IPS-20b (cell line): ENCODE results near the gene PPBP.
"Not testable (repeated sequence)": the region's sequence is repeated elsewhere in the genome, so short reads cannot be mapped to it uniquely, and the experiment has no call there.

Source experiments
- H3K27ac ChIP-seq: one replicate; pipeline ENCODE4 v1.5.1; 2013; ENCODE audit warnings: low read length
- H3K27me3 ChIP-seq: 2 replicates; pipeline ENCODE4 v1.6.1; 2013; ENCODE audit warnings: mild to moderate bottlenecking, low read length, inconsistent platforms; ENCODE audit not compliant: insufficient read depth
- H3K36me3 ChIP-seq: 2 replicates; pipeline ENCODE4 v1.6.1; 2013; ENCODE audit warnings: low read depth, mild to moderate bottlenecking, inconsistent platforms, low read length, moderate library complexity; ENCODE audit not compliant: insufficient read depth
- H3K4me1 ChIP-seq: 2 replicates; pipeline ENCODE4 v1.6.1; 2013; ENCODE audit warnings: mild to moderate bottlenecking, control low read depth, inconsistent platforms, low read length, moderate library complexity; ENCODE audit not compliant: insufficient read depth
- H3K4me3 ChIP-seq: 2 replicates; pipeline ENCODE4 v1.5.1; 2013; ENCODE audit warnings: mild to moderate bottlenecking, low read length, inconsistent platforms
- H3K9ac ChIP-seq: 2 replicates; pipeline ENCODE4 v1.6.1; 2013; ENCODE audit warnings: low read depth, mild to moderate bottlenecking, inconsistent platforms, low read length, moderate library complexity
- H3K9me3 ChIP-seq: 2 replicates; pipeline ENCODE4 v1.6.1; 2013; ENCODE audit warnings: mild to moderate bottlenecking, low read depth, low read length, inconsistent platforms; ENCODE audit not compliant: insufficient read depth

Gene PPBP

DNA sequence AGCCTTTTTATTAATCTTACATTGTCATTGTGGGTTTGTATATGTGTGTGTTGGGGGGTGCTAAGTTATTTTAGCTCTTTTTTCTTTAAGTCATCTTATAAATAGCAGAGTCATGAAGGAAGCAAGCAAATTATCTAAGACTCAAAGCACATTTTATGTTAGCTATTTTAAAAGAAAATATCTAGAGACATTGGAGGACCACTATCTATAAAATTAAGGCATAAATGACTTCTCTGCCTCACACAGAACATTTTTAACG, 3.7 kb upstream of the PPBP start:
- H3K27ac ChIP-seq, result no peak overlapping the region
- H3K36me3 ChIP-seq, result no peaks in the 10 kb centered on the region
- no peaks in the 10 kb centered on the region; the same call in 1 of the 2 replicates for H3K9me3 ChIP-seq
- no peak overlapping the region for H3K9ac ChIP-seq
- H3K4me3 ChIP-seq, result no peak overlapping the region
- H3K27me3 ChIP-seq, result no peaks in the 10 kb centered on the region
- peaks cover 7% of the 10 kb centered on the region; the same call in 1 of the 2 replicates for H3K4me1 ChIP-seq

DNA sequence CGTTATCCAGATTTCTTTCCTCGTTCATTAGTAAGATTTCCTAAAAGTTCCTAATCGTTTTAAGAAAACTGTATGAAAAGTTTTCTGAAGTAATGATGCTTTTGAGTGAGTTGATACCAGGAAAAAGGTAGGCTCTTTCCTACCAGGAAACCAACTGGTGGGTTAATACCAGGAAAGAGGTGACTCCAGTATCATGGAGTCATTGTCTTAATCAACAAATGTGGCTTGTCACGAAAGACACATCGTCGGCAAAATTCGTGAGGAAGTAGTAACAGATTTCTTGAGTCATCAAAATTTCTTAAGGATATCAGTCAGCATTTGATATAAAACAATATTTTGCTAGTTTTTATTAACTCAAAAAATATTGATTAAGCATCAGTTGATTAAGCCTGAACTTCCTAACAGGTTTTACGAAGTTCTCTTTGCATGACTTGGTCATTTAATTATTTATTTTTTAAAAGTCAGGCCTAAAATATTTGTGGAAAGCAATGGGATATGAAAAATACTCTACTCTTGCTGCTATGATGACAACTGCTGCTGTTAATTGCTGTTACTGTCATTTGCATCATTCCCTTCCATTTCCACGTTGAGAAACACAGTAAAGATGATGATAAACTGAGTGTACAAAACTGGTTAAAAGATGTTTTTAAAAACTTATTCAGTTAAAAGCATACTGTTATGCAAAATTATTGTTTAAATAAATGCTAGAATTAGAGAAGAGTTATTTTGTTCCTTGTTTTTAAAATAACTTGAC, 3.2 kb upstream of the PPBP start:
- H3K4me1 ChIP-seq, result peaks cover 8% of the 10 kb centered on the region; the same call in 1 of the 2 replicates
- no peaks in the 10 kb centered on the region; the same call in 1 of the 2 replicates for H3K9me3 ChIP-seq
- no peak overlapping the region for H3K4me3 ChIP-seq
- no peaks in the 10 kb centered on the region for H3K27me3 ChIP-seq
- no peak overlapping the region for H3K9ac ChIP-seq
- H3K27ac ChIP-seq, result no peak overlapping the region
- no peaks in the 10 kb centered on the region for H3K36me3 ChIP-seq

DNA sequence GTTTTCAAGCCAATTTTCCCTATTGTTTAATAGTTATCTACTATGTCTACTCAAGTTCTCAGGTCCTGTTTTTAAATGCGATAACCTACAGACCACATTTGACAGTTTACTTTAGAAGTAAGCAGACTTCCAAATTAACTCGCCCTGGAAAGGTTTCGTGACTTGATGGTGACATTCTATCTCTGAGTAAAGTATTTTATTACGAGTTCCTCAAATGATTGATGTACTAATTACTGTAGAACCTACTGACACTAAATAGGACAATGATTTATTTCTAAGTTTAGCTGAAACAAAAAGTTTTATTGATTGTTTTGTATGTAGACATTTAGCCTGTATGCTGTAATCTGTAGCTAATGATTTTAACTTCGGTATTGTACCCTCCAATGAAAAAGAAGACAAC, 1.9 kb upstream of the PPBP start:
- Histone ChIP-seq H3K9me3 (no peaks in the 10 kb centered on the region; the same call in 1 of the 2 replicates), H3K9ac (no peak overlapping the region), H3K27ac (no peak overlapping the region), H3K4me1 (peaks cover 16% of the 10 kb centered on the region; the same call in 1 of the 2 replicates), H3K36me3 (no peaks in the 10 kb centered on the region), H3K27me3 (no peaks in the 10 kb centered on the region), H3K4me3 (no peak overlapping the region)

DNA sequence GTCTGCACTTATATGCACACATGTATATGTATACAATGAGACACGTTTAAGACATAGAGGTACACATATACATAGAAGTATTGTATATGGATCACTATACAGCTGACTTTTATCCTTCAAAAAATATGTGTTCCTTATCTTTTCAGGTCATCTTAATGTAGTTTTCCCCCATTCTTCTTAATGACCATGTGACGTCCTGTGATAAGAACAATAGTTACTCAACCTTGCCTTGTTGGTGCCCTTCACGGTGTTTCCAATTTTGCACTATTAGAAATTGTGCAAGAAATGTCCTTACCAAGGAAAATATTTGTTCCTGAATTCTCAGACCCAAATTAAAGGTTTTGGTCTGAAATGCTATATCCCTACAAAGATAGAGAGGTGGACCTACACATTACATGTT, 1.0 kb upstream of the PPBP start:
- Histone ChIP-seq H3K27ac (no peak overlapping the region), H3K9ac (no peak overlapping the region), H3K4me3 (no peak overlapping the region), H3K4me1 (peaks cover 17% of the 10 kb centered on the region; the same call in 1 of the 2 replicates), H3K27me3 (no peaks in the 10 kb centered on the region), H3K36me3 (no peaks in the 10 kb centered on the region), H3K9me3 (no peaks in the 10 kb centered on the region; the same call in 1 of the 2 replicates)

DNA sequence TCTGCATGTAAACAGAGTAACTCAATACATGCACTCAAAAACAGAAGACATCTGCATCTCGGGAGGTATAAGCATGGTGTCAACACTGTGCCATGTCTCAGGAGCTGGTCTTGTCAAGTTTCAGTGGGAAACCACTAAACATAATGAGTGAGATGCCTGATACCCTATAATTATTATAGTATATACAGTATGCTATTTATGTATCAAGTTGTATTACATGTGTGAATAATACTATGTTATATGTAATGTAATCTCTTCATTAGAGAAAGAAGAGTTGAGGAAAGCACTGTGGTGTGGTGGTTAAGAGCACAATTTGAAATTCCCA, 2.5 kb downstream of the PPBP start:
- Histone ChIP-seq H3K4me3 (peak overlapping the region; percentile 2; the same call in 1 of the 2 replicates), H3K9me3 (no peaks in the 10 kb centered on the region; the same call in 1 of the 2 replicates), H3K27me3 (no peaks in the 10 kb centered on the region), H3K27ac (no peak overlapping the region), H3K4me1 (peaks cover 21% of the 10 kb centered on the region; the same call in 1 of the 2 replicates), H3K9ac (peak overlapping the region; percentile 46), H3K36me3 (no peaks in the 10 kb centered on the region)

DNA sequence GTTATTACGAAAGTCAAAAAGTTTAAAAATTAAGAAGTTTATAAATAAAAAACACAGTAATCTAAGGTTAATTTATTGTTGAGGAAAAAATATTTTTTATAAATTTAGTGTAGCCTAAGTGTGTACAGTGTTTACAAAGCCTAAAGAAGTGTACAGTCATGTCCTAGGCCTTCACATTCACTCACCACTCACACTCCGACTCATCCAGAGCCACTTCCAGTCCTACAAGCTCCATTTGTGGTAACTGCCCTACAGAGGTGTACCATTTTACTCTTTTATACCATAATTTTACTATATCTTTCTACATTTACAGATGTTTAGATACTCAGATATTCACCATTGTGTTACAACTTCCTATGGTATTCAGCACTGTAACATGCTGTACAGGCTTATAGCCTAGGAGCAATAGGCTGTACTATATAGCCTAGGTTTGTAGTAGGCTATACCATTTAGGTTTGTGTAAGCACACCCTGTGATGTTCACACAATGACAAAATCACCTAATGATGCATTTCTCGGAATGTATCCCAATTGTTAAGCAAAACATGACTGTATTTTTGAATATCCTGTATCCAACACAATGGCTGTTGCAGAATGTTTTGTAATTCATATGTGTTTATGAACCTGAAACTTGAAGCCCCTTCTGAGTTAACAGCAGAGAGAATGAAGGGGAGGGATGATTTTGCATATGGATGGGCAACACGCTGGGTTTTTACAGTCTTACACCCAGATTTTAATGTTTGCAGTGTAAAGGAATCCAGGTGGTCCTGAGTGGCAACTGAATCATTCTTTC, 3.1 kb downstream of the PPBP start:
- Histone ChIP-seq H3K36me3 (no peaks in the 10 kb centered on the region), H3K27me3 (no peaks in the 10 kb centered on the region), H3K9ac (no peak overlapping the region), H3K9me3 (no peaks in the 10 kb centered on the region; the same call in 1 of the 2 replicates), H3K4me3 (peak overlapping the region; percentile 10; the same call in 1 of the 2 replicates), H3K4me1 (peaks cover 18% of the 10 kb centered on the region; the same call in 1 of the 2 replicates), H3K27ac (peak overlapping the region; percentile 39)

DNA sequence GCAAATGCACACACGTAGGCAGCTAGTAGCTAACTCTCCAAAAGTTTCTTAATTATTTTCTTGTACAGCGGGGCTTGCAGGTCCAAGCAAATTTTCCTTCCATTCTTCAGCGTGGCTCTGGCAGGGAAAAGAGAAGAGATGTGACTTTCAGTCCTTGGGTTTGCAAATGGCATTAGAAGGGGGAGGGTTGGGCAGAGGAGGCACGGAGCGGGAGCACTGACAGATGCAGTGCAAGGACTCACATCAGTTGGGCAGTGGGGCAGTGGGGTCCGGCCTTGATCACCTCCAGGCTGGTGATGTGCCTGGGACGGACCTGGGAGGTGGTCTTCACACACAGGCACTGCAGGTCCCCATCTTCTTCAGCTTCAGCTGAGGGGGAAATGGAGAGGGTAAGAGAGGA, 6.8 kb downstream of the PPBP start:
- not testable (repeated sequence) for H3K9me3 ChIP-seq, H3K36me3 ChIP-seq, H3K27ac ChIP-seq, H3K4me3 ChIP-seq, H3K9ac ChIP-seq, H3K27me3 ChIP-seq
- H3K4me1 ChIP-seq, result peaks cover 17% of the 10 kb centered on the region; the same call in 1 of the 2 replicates

DNA sequence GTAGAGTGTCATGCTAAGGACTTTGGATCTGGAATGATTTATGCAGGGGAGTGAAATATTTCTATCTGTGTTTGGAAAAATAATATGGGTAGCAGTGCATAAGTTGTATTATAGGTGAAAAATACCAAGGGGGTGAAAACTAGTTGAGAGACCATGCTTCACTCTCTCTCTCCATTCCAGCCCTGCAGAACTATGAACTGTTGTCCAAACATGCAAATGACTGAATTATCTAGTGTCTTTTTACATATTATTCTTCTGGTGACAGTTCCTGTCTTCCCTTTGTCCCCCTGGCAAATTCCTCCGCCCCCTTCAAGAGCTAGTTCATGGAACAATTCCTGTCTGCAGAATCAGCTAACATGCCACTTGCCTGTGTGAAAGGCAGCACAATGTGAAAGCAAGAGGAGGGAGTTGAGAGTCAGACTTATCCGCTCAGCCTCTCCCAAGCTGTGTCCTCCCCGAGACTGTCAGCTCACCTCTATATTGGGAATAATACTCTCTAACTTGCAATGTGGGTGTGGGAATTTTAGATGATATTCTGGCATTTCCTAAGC, 8.5 kb downstream of the PPBP start:
- peaks cover 6% of the 10 kb centered on the region; the same call in 1 of the 2 replicates for H3K4me1 ChIP-seq
- no peaks in the 10 kb centered on the region for H3K9me3 ChIP-seq
- no peak overlapping the region for H3K27ac ChIP-seq
- no peak overlapping the region for H3K9ac ChIP-seq
- H3K36me3 ChIP-seq, result no peaks in the 10 kb centered on the region
- no peaks in the 10 kb centered on the region for H3K27me3 ChIP-seq
- H3K4me3 ChIP-seq, result no peak overlapping the region

DNA sequence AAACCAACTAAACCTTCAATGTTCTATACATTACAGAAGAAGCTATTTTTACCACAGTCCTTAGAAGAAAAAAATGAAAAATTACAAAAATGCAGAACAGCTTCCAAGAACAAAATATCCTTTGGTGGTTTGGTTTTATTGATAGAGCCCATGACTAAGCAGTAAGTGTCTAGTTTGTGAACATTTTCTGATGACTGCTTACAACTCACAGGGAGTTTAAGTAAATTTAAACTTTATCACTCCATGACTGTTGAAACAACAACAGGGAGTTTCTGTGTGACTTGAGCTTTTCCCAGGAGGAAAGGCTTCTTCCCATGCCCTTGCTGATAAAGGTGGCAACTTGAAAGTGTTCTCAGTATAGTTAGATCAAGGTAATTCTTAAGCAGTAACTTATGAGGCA, 9.1 kb downstream of the PPBP start:
- H3K4me3 ChIP-seq, result no peak overlapping the region
- H3K4me1 ChIP-seq, result peaks cover 6% of the 10 kb centered on the region; the same call in 1 of the 2 replicates
- H3K27ac ChIP-seq, result no peak overlapping the region
- H3K9ac ChIP-seq, result no peak overlapping the region
- H3K36me3 ChIP-seq, result no peaks in the 10 kb centered on the region
- no peaks in the 10 kb centered on the region for H3K9me3 ChIP-seq
- H3K27me3 ChIP-seq, result no peaks in the 10 kb centered on the region

DNA sequence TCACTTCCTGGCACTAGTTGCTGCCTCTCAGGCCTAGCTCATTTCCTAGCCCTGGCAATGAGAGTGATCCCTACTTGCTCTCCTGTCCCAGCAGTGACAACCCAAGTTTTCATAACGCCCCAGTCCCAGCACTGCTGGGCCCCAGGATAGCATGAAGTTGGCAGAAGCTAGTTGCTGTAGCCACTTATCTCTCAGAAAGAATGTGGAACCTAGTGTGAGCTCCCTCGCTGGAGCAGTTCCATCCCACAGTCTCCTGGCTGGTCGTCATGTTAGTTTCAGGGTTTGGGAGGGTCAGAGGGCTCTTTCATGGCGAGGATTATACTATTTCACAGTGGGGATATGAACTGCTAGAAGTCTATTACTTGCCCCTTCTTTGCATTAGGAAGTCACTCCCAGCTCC, 11.3 kb downstream of the PPBP start:
- no peak overlapping the region for H3K27ac ChIP-seq
- no peaks in the 10 kb centered on the region for H3K4me1 ChIP-seq
- H3K9me3 ChIP-seq, result peaks cover under 1% of the 10 kb centered on the region; the same call in 1 of the 2 replicates
- no peak overlapping the region for H3K9ac ChIP-seq
- H3K36me3 ChIP-seq, result no peaks in the 10 kb centered on the region
- no peak overlapping the region for H3K4me3 ChIP-seq
- H3K27me3 ChIP-seq, result no peaks in the 10 kb centered on the region

DNA sequence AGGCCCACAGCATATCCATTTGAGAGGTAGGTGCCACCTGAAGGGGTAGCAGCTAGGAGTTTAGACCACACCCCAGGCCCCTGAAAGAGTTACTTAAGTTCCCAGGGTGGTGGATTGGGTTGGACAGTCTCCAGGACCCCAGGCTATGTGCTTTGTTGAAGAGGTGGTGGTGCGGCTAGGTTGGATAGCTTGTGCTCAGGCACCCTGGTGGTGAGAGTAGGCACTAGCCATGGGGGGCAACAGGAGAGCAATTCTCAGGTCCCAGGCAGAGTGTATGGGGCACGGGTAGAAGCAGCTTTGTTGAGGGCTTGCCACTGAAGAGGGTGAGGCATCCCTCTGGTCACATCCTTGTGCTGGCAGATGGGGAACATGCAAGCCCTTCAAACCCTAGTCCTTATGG, 11.8 kb downstream of the PPBP start:
- H3K9me3 ChIP-seq, result peaks cover 5% of the 10 kb centered on the region; the same call in 1 of the 2 replicates
- H3K36me3 ChIP-seq, result no peaks in the 10 kb centered on the region
- no peak overlapping the region for H3K4me3 ChIP-seq
- no peak overlapping the region for H3K9ac ChIP-seq
- no peak overlapping the region for H3K27ac ChIP-seq
- no peaks in the 10 kb centered on the region for H3K4me1 ChIP-seq
- no peaks in the 10 kb centered on the region for H3K27me3 ChIP-seq

DNA sequence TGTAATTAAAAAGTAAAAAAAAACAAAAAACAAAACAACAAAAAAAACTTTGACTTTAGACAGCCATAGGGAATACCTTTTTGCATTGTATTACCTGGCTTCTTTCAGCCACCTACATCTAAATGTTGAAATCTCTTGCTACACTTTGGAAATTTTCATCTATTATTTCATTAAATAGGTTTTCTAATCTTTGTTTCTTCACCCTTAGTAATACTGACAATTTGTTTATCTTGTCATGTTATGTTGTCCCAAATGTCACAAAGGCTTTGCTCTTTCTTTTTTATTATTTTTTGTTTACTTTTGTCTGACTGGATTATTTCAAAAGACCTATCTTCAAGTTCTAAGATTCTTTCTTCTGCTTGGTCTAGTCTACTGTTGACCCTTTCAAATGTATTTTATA, 13.6 kb downstream of the PPBP start:
- H3K9ac ChIP-seq, result no peak overlapping the region
- H3K4me1 ChIP-seq, result no peaks in the 10 kb centered on the region
- peaks cover 16% of the 10 kb centered on the region for H3K9me3 ChIP-seq
- no peaks in the 10 kb centered on the region for H3K36me3 ChIP-seq
- no peak overlapping the region for H3K27ac ChIP-seq
- H3K4me3 ChIP-seq, result no peak overlapping the region
- H3K27me3 ChIP-seq, result no peaks in the 10 kb centered on the region
